ENCODE results near the gene TUBGCP2.
"Not testable (repeated sequence)": the region's sequence is repeated elsewhere in the genome, so short reads cannot be mapped to it uniquely, and the experiment has no call there.

TUBGCP2 gene

GRCh38 chr10:133277993-133278576 lies 30.6 kb downstream of the TUBGCP2 start:
- DNase-seq (ENCODE audit: low read depth) = no peak

DNA sequence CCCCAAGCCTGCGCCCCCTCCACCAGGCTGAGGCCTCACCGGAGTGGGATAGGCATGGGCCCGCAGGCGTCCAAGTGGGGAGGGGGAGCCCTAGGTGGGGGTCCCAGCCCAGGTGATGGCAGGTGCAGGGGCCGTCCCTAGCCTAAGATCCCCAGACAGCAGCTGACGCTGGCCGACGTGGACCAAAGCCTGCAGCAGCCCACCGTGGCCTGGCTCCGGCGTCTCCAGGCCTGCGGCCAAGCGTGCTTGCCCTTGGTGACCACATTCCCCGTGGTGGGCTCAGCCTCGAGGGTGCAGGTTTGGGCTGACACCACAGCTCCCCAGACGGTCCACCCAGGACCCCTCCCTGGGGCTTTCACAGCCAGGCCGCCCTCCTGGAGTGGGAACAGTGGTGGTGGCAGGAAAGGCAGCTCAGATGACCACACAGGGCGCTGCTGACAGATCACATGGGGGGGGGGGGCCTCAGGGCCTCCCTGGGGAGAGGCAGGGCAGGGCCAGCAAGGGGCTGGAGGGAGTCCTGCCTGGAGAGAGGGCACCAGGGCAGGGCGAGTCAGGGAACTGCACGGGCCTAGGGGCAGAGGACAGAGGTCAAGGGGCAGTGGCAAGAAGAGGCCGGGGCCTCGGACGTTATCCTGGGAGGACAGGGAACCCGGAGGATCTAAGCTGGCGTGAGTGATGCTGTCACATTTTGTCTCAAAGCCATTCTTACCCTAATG lies 31.2 kb downstream of the TUBGCP2 start:
- DNase-seq (ENCODE audit: low read depth) = no peak

DNA sequence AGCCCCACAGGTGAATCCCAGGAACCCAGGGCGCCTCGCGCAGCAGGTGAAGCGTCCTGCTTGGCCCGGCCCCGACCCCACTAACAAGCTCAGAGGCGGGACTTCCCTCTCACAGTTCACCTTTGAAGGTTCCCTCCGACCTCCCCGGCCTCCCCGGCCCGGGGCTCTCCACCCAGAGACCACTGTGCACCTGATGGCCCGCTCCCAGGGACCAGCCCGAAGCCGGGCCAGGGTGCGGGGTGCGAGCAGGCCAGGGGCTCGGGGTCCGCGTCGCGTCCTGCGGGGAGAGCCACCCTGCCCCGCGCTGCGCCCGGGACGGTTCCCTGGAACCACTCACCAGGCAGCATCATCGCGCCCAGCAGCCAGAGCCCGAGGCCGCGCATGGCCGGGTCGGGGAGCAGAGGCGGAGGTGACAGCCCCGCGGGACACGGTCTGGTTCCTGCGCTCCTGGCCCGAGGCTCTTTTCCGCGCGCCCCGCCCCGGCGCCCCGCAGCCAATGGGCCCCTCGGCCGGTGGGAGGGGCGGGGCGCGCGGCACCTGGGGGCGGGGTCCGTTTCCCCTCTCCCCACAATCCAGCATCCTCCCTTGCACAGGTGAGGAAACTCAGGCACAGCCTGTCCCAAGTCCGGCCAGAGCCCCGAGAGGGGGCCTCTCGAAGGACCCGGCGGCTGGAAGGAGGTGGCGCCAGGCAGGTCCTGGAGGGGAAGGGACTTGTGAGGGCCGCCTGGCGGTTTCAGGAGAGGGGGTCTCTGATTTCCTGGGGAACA lies 32.1 kb downstream of the TUBGCP2 start, which contains the start of gene ADAM8:
ADAM8 (minus strand) TSS at position 434 of the 767 bp plus-strand sequence; CDS start at position 383, 51 bp downstream.
- DNase-seq (ENCODE audit: low read depth) = no peak

DNA sequence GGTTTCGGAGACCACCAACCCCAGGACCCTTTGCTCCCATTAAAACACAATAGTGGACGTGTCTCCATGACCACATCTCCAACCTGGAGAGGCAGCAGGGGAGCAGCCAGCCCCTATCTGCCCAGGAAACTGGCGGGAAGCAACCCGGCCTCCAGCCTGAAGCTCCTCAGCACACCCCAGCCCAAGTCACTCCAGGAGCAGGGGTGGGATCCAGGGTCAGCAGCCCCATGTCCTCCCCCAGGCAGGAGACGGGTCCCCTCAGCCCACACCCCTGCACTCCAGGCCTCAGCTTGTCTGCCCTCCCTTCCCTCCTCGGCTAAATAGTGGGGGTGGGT lies 32.6 kb downstream of the TUBGCP2 start:
- no peak for DNase-seq (ENCODE audit: low read depth)

- DNase-seq (ENCODE audit: low read depth) = no peak
Observed at GRCh38 chr10:133275684-133276092, 33.0 kb downstream of the TUBGCP2 start.

DNA sequence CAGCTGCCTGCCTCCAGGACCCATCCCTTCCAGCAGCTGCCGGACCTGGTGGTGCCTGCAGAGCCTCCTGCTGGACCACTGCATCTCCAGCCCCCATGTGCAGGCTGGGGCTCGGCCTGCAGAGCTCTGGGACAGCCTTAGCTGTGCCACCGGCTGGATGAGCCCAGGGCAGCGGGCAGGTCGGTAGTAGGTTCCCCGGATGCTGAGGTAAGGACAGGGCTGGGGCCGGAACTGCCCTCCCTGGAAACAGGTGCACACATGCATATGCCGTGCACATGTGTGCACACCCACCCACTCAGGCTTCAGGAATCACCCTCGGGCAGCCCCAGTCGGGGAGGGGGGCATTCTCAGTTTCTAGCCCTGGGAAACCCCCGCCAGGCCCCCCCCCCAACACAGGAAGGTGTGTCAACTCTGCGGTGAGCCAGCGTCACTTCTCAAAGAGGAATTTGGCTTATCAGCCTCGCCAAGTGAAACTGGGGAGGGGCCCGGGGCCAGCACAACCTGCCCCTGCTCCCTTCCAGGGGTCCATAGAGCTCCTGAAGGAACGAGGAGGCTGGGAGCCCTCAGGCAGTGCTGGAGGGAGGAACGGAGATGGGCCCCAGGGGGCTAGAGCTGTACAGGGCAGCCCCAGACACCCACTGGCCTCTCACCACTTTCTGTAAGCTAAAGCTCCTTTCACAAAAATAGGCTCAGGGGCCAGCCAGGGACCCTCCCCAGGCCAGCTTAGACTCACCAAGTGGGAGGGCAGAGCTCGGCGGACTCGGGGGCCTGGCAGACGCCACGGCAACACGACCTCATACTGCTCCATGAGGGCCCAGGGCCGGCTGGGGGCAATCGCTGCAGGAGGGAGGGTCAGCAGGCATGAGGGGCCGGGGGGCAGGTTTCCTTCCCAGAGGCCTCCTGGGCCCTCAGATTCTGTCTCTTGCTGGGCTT lies 33.7 kb downstream of the TUBGCP2 start:
- DNase-seq (ENCODE audit: low read depth) = peak; percentile 82

DNA sequence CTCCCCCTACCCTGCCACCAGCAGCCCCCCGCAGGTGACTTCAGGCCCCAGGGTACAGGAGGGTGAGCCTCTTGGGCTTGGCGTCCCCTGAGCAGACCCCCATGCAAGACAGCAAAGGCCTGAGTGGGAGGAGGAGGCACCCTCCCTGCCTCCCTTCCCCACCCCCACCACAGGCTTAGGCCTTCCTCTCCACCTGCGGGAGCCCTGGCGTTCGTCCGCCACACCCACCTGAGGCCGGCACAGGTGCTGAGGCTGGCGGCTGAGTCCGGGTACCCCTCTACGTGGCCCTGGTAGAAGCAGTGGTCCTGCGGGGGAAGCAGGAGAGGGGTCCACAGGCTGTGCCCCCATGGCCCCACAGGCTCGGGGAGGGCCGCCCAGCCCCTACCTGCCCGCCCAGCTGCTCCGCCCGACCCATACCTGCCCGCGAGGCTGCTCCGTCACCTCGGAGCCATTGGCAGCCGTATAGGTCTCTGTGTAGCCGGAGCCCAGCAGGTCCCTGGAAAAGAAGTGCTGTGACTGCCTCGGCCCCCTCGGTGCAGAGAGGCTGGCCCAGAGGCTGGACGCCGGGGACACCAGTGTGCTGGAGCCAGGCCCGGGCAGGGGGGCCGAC lies 35.0 kb downstream of the TUBGCP2 start:
- no peak for DNase-seq (ENCODE audit: low read depth)

DNA sequence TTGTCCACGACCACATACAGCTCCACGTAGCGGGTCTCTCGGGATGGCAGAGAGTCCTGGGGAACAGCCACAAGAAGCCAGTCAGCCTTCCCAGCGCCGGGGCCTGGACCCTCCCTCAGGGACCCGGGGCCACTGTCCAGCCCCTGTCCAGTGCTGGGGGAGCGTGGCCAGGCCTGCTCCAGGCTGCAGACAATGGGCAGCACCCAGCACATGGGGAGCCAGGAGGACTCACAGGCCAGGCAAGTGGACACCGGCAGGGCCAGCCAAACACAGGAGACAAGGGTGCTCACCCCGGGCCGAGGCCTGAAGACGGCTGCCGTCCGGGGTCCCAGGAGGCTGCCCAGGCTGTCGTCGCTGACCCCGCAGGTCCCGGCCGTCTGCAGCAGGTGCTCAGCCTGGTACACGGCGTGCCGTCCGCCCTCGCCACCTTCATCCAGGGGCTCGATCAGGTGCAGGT lies 35.7 kb downstream of the TUBGCP2 start:
- no peak for DNase-seq (ENCODE audit: low read depth)

DNA sequence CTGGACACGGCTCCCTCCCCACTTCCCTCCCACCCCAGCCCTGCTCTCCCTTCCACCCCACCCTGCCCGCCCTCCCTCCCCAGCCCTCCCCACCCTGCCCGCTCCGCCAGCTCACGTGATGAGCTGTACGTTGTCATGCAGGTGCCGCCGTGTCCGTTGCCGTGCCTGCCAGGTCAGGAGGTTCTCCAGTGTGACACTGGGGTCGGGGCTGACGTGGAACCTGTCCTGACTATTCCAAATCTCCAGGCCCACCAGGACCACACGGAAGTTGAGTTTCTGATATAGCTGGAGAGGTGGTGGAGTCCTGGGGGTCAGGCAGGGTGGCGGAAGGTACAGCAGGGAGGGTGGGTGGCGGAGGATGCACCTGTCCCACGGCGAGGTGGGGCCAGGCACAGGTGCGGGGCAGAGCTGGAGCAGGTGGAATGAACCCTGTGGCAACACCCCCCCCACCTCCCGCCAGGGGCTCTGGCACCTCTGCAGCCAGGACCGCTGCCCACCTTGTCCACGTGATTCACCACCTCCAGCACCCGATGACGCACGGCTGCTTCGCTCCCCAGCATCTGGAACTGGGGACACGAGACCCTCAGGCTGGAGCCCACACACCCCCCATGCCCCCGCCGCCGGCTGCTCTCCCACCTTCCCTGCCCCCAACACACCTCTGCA lies 36.2 kb downstream of the TUBGCP2 start:
- DNase-seq (ENCODE audit: low read depth) = no peak

DNA sequence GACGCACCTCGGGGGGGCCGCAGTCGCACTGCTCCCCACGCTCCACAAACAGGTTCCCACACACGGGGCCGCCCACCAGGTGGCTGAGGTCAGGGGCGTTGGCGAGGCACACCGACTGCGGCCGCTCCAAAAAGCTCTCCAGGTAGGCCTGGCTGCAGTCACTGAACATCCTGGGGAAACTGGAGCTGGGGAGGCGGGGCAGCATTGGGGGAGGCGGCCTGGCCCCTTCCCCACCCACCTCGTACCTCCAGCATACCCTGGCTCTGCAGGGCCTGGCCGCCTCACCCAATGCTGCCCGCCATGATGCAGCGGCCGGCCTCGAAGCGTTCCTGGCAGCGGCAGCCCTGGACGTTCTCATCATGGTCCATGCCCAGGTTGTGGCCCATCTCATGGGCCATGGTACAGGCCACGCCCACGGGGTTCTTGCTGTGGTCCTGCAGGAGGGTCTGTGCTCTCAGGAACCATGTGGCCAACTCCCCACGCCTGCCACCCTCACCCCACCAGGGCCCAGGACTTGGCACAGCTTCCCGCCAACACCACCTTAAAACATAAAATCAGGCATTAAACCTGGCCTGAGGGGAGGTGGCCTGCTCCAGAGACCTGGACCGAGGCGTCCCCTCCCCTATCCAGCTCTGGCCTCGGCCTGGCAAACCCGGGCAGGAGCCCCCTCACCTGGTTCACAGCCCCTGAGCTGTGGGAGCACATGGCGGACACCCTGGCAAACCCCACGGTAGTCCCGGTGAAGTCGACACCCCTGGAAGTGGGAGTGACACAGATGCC lies 37.0 kb downstream of the TUBGCP2 start:
- no peak for DNase-seq (ENCODE audit: low read depth)

DNA sequence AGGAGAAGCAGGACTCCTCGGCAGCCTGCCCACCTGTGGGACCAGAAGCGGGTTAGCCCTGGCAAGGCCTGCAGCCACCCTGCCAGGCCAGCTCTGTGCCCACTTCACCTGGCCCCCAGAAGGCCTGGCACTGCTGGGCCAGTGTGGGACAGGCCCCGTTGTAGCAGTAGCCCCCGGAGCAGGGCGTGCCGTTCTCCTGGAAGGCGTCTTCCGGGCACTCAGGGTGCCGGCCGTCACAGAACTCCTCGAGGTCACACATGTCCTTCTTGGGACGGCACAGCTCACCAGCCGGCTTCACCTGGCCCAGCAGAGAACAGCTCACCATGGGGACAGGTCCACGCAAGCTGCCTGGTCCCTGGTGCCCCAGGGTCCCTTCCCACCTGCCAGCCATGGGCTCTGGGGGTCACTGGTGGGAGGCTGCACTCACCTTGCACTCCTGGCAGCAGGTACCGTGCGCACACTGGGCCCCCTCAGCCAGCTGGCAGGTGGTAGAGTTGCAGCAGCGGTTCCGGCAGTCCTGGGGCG lies 37.8 kb downstream of the TUBGCP2 start:
- no peak for DNase-seq (ENCODE audit: low read depth)

GRCh38 chr10:133270204-133270603 lies 38.5 kb downstream of the TUBGCP2 start:
- no peak for DNase-seq (ENCODE audit: low read depth)

GRCh38 chr10:133269367-133269766 lies 39.3 kb downstream of the TUBGCP2 start:
- no peak for DNase-seq (ENCODE audit: low read depth)

GRCh38 chr10:133268532-133268931 lies 40.1 kb downstream of the TUBGCP2 start:
- no peak for DNase-seq (ENCODE audit: low read depth)

DNA sequence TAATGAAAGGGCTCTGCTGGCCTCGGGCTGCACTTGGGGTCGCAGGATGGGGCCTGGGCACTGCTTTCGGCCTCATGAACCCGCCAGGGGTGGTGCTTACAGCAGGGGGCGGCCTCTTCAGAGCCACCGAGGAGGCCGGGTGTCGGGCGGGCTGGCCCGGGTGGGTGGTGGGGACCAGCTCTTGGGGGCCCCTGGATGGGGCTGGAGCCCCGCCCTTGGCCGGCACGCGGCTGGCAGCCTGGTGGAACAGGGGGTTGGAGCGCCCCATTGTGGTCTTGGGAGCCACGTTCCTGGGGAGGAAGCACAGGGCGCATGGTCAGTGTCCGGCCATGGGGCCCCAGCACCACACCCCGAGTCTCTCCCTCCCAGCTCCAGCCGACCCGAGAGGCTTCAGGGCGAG lies 40.8 kb downstream of the TUBGCP2 start:
- no peak for DNase-seq (ENCODE audit: low read depth)

DNA sequence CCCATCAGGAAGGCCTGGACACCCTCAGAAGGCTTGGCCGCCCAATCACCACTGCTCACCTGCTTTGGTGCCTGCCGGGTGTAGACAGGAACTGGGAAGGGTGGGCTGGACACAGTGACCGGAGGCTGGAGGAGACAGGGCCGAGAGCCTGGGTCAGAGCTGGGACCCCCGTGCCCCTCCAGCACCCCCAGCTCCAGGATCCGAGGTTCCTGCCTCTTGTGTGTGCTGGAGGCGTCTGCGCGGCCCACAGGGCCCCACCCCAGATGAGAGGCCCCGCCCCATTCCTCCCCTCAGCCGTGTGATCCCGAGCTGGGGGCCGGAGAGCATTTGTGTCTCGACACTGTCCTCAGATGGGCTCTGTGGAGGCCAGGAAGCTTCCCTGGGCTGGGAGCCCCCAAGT lies 41.4 kb downstream of the TUBGCP2 start:
- no peak for DNase-seq (ENCODE audit: low read depth)

- DNase-seq (ENCODE audit: low read depth) = no peak
Observed at GRCh38 chr10:133266056-133266795, 42.4 kb downstream of the TUBGCP2 start.

GRCh38 chr10:133265052-133265451 lies 43.6 kb downstream of the TUBGCP2 start:
- not testable (repeated sequence) for DNase-seq (ENCODE audit: low read depth)

DNA sequence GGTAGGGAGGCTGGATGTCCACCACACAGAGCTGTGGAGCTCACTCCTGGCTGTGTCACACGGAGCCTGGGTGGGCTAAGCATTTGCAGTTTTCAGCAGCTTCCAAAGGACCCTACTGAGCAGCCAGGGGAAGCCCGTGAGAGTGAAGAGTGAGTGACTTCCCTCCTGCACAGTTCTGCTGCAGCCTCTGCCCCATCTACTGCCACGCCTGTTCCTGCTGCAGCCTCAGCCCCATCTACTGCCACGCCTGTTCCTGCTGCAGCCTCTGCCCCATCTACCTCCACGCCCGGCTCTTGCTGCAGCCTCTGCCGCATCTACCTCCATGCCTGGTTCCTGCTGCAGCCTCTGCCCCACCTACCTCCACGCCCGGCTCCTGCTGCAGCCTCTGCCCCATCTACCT lies 44.2 kb downstream of the TUBGCP2 start:
- DNase-seq (ENCODE audit: low read depth) = no peak
